K562 (cell line): Measurements from ENCODE around the gene MCIDAS. TPM values are rescaled to one million over a fixed set of nuclear protein-coding genes. Genes with fewer than 3 reads are reported as not detected.

Experiments
- ATF1 ChIP-seq, 2 experiments: fragments of 450-650 bp in 1 of 2; IDR thresholded peaks; 2 replicates each; pipeline ENCODE4 v1.6.1; 2016; ENCODE audit warnings: missing compliant biosample characterization in 1 of 2, missing genetic modification characterization in 1 of 2
- CCNT2 ChIP-seq: IDR thresholded peaks from 2 replicates; pipeline ENCODE4 v1.6.1; 2011; ENCODE audit warnings: borderline replicate concordance, low read depth, mild to moderate bottlenecking, moderate library complexity, mixed read lengths, low read length; ENCODE audit not compliant: insufficient read length; ENCODE audit errors: extremely low read depth
- GATA2 ChIP-seq: sonication (generic); formaldehyde crosslinking; IDR thresholded peaks from 2 replicates; pipeline ENCODE4 v1.4.0; 2020; ENCODE audit warnings: mild to moderate bottlenecking, missing genetic modification reagents
- KDM5B ChIP-seq: fragments of 200-600 bp; sonication (generic); IDR thresholded peaks from 2 replicates; pipeline ENCODE4 v1.6.1; 2012; ENCODE audit warnings: low read depth, mild to moderate bottlenecking, moderate library complexity, low read length, control low read depth, inconsistent platforms; ENCODE audit not compliant: insufficient replicate concordance
- MAX ChIP-seq: sonication (generic); formaldehyde crosslinking; IDR thresholded peaks from 2 replicates; pipeline ENCODE4 v1.9.0; 2022; ENCODE audit warnings: mild to moderate bottlenecking, missing genetic modification reagents
- MAZ ChIP-seq, 2 experiments: fragments of 450-650 bp in 1 of 2; sonication (generic) in 1 of 2; formaldehyde crosslinking; IDR thresholded peaks in 1 of 2; conservative IDR thresholded peaks in 1 of 2; 2 replicates each; pipeline versions ENCODE4 v1.4.0 to v1.5.0; 2020; ENCODE audit warnings: mild to moderate bottlenecking in 1 of 2, missing genetic modification reagents in 1 of 2
- MNT ChIP-seq, 2 experiments: fragments of 450-650 bp; conservative IDR thresholded peaks; 2 replicates each; pipeline ENCODE4 v1.6.1; 2017; ENCODE audit warnings: mild to moderate bottlenecking in 2 of 2, moderate library complexity in 2 of 2
- POLR2G ChIP-seq: fragments of 200-400 bp; formaldehyde crosslinking; IDR thresholded peaks from 2 replicates; pipeline ENCODE4 v1.6.1; 2017; ENCODE audit warnings: low read depth, mild to moderate bottlenecking, antibody characterized with exemption, low read length, moderate library complexity
- RBM15 ChIP-seq: fragments of 200-400 bp; formaldehyde crosslinking; IDR thresholded peaks from 2 replicates; pipeline ENCODE4 v1.6.1; 2018; ENCODE audit warnings: mild to moderate bottlenecking, low read length, moderate library complexity; ENCODE audit not compliant: insufficient read depth
- RFX1 ChIP-seq: fragments of 450-650 bp; IDR thresholded peaks from 2 replicates; pipeline ENCODE4 v1.6.1; 2016; ENCODE audit warnings: mild to moderate bottlenecking, moderate library complexity
- SMARCA5 ChIP-seq: fragments of 450-650 bp; IDR thresholded peaks from 2 replicates; pipeline ENCODE4 v1.6.1; 2016
- TSHZ1 ChIP-seq: fragments of 250-450 bp; sonication (Bioruptor Pico); IDR thresholded peaks from 2 replicates; pipeline ENCODE4 v1.4.0; 2020; ENCODE audit warnings: mild to moderate bottlenecking, moderate library complexity
- UBTF ChIP-seq, 2 experiments: IDR thresholded peaks; 2 replicates each; pipeline ENCODE4 v1.6.1; 2012; ENCODE audit warnings: improper control_type of control experiment in 2 of 2, low read depth in 2 of 2, low read length in 2 of 2, borderline replicate concordance in 1 of 2
- VEZF1 ChIP-seq: fragments of 200-800 bp; sonication (Bioruptor generic); IDR thresholded peaks from 2 replicates; pipeline ENCODE4 v1.6.1; 2017; ENCODE audit warnings: missing genetic modification characterization, missing compliant biosample characterization
- polyA plus RNA-seq, 8 experiments: library from polyadenylated mRNA; depleted of rRNA in 4 of 8; stranded (reverse) in 5 of 8; unstranded in 3 of 8; fragments of >200 nt; fragmentation: Nextera tagmentation in 2 of 8; fragmentation: Illumina TruSeq in 1 of 8; extraction: Ambion mirVana in 2 of 8; extraction: Trizol in 1 of 8; gene quantifications; 2 replicates each; pipeline versions ENCODE4 v1.2.1 to v1.2.3, GENCODE V29; 2011 to 2014; ENCODE audit warnings: inconsistent platforms in 1 of 8, missing spikeins in 1 of 8
- total RNA-seq, 7 experiments: library from RNA; depleted of rRNA in 6 of 7; stranded (reverse); fragments of >200 nt in 6 of 7; fragmentation: Illumina TruSeq in 2 of 7; extraction: Trizol in 2 of 7; gene quantifications; 2 replicates each; pipeline versions ENCODE4 v1.2.1 to v1.2.3, GENCODE V29; 2011 to 2021; ENCODE audit warnings: low replicate concordance in 1 of 7

The MCIDAS gene
- total and polyA plus RNA-seq, 9 of the 15 experiments (the other 6 are each of a cell fraction or from before 2014, with no cell fraction given) = 0.07 to 1.5 (median 0.69) TPM

GRCh38 chr5:55232985-55233928 is 6.1 kb upstream of the MCIDAS start, which contains the start of gene CCNO (continued):
- TF ChIP-seq MNT (conservative IDR thresholded peaks at IDR 0.05) = 0 out of 4 replicates have a peak, but pooled peaks of 1 of the 2 experiments have one; percentile 21
- peak; percentile 30; the same call in 1 of the 2 replicates for TF ChIP-seq MAX (CRISPR knock-in tag)
- peak; percentile 52; the same call in 1 of the 2 replicates for TF ChIP-seq VEZF1 (CRISPR knock-in tag)
- peak; percentile 62 for TF ChIP-seq POLR2G
- no peak for TF ChIP-seq GATA2 (CRISPR knock-in tag)
- TF ChIP-seq RBM15 = no peak
- peak in 1 of 2 experiments; percentile 42; a peak in 1 of 4 replicates for TF ChIP-seq MAZ (CRISPR knock-in tag; conservative IDR thresholded peaks at IDR 0.05 in 1 of 2, IDR thresholded peaks at IDR 0.05 in 1 of 2)
- TF ChIP-seq KDM5B = peak; percentile 24
- TF ChIP-seq TSHZ1 (CRISPR knock-in tag) = no peak
- TF ChIP-seq UBTF (IDR thresholded peaks at IDR 0.05; ENCODE audit: borderline replicate concordance in 1 of 2, low read depth in 2 of 2, low read length in 2 of 2) = 0 out of 4 replicates have a peak, but pooled peaks of 1 of the 2 experiments have one; percentile 32
- no peak for TF ChIP-seq ATF1 (CRISPR knock-in tag; IDR thresholded peaks at IDR 0.05)
- TF ChIP-seq ATF1 (tag; IDR thresholded peaks at IDR 0.05) = peak; percentile 50
- TF ChIP-seq SMARCA5 = no peak
- peak; percentile 24 for TF ChIP-seq CCNT2
- peak; percentile 70; the same call in 1 of the 2 replicates for TF ChIP-seq RFX1
